GM10248 (cell line): ENCODE data around the gene WFDC6.

Experiments
- CTCF ChIA-PET: fragments of 300-600 bp; sonication (Branson Sonifier 250); formaldehyde crosslinking; extraction: SDS; loops from one replicate; lab custom pipeline; 2021; ENCODE audit warnings: antibody characterized with exemption; lab: Yijun Ruan, JAX
- POLR2A ChIA-PET: fragments of 350-650 bp; sonication (Branson Sonifier 250); formaldehyde crosslinking; extraction: SDS; loops from one replicate; lab custom pipeline; 2020; ENCODE audit warnings: antibody characterized with exemption; lab: Yijun Ruan, JAX
- DNase-seq: peaks from one replicate; pipeline ENCODE4 v3.0.0; 2012; ENCODE audit errors: extremely low spot score
- TF ChIP-seq, protein P1 (sequence below): IDR thresholded peaks from 2 replicates; pipeline ENCODE4 v1.5.1; 2012; ENCODE audit warnings: mild to moderate bottlenecking, low read depth; ENCODE audit errors: extremely low read depth, missing control alignments, control extremely low read depth

Gene WFDC6

GRCh38 chr20:45500022-45500421 is 39.3 kb downstream of the WFDC6 start:
- TF ChIP-seq, protein P1, sequence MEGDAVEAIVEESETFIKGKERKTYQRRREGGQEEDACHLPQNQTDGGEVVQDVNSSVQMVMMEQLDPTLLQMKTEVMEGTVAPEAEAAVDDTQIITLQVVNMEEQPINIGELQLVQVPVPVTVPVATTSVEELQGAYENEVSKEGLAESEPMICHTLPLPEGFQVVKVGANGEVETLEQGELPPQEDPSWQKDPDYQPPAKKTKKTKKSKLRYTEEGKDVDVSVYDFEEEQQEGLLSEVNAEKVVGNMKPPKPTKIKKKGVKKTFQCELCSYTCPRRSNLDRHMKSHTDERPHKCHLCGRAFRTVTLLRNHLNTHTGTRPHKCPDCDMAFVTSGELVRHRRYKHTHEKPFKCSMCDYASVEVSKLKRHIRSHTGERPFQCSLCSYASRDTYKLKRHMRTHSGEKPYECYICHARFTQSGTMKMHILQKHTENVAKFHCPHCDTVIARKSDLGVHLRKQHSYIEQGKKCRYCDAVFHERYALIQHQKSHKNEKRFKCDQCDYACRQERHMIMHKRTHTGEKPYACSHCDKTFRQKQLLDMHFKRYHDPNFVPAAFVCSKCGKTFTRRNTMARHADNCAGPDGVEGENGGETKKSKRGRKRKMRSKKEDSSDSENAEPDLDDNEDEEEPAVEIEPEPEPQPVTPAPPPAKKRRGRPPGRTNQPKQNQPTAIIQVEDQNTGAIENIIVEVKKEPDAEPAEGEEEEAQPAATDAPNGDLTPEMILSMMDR = no peak
- ChIA-PET POLR2A (no interaction called here), CTCF (no interaction called here)
- DNase-seq = no peak

GRCh38 chr20:45497971-45498494 is 41.2 kb downstream of the WFDC6 start:
- ChIA-PET CTCF (interaction anchor here (1.2 to 2.2 kb wide), 5 partner anchors 54 to 273 kb away, joined by 3 to 7 read pairs (median 3); partner anchors contain the start of gene WFDC10A), POLR2A (interaction anchor here (0.6 kb wide), 1 partner anchor 688 kb away, joined by 5 read pairs; no protein-coding TSS in a partner anchor)
- DNase-seq = no peak
- TF ChIP-seq, protein P1 = no peak

DNA sequence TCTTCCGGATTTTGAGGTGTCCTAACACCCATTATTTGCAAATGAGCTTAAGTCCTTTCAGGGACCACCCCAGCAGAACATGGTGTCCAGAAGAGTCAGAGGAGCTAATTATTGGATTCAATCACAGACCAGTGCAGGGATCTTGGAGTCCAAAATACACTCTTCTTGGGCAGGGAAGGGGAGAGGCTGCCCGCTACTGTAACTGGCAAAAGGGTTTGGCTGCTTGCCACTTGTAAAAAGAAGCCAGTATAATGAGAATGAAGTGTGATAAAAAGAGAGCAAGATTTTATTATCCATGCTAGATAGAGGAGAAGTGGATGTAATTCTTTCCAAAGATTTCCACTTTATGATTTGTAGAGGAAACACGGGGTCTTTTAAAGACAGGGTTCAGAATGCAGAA is 43.1 kb downstream of the WFDC6 start:
- TF ChIP-seq, protein P1 = no peak
- CTCF ChIA-PET = interaction anchor here (0.8 to 1.7 kb wide), 3 partner anchors 46 to 275 kb away, joined by 3 read pairs; no protein-coding TSS in a partner anchor
- no peak for DNase-seq
- POLR2A ChIA-PET = no interaction called here

- DNase-seq = no peak
- ChIA-PET CTCF (interaction anchor here (1.1 to 1.7 kb wide), 2 partner anchors 122 to 275 kb away, joined by 3 read pairs; no protein-coding TSS in a partner anchor), POLR2A (no interaction called here)
- TF ChIP-seq, protein P1 = no peak
Measured at GRCh38 chr20:45495501-45495941, 43.8 kb downstream of the WFDC6 start.

GRCh38 chr20:45489083-45489531 is 50.2 kb downstream of the WFDC6 start:
- ChIA-PET POLR2A (no interaction called here), CTCF (interaction anchor here (1.6 kb wide), 1 partner anchor 16 kb away, joined by 3 read pairs; no protein-coding TSS in a partner anchor)
- DNase-seq = no peak
- TF ChIP-seq, protein P1 = no peak

GRCh38 chr20:45487231-45487635 is 52.0 kb downstream of the WFDC6 start:
- ChIA-PET POLR2A (no interaction called here), CTCF (interaction anchor here (0.9 to 2.4 kb wide), 2 partner anchors 83 to 168 kb away, joined by 3 to 10 read pairs; no protein-coding TSS in a partner anchor)
- TF ChIP-seq, protein P1 = no peak
- DNase-seq = no peak
